SU-DHL-6 (cell line): ENCODE measurements around the gene ITPRIPL2.

ENCODE experiments used
- H2AFZ ChIP-seq: fragments of 200-600 bp; sonication (generic); 2 replicates; pipeline ENCODE4 v1.6.1; 2014; ENCODE audit warnings: low read depth, mild to moderate bottlenecking, moderate library complexity, mixed read lengths, antibody characterized with exemption, low read length; ENCODE audit not compliant: severe bottlenecking
- H3F3A ChIP-seq: fragments of 200-600 bp; shearing (Covaris generic); 2 replicates; pipeline ENCODE4 v1.6.0; 2016; ENCODE audit warnings: antibody characterized with exemption, mild to moderate bottlenecking; ENCODE audit not compliant: insufficient read depth
- H3K27ac ChIP-seq: fragments of 200-600 bp; sonication (generic); 2 replicates; pipeline ENCODE4 v1.5.1; 2016; ENCODE audit warnings: low read depth, mild to moderate bottlenecking, low read length, moderate library complexity, mixed read lengths
- H3K27me3 ChIP-seq: fragments of 200-600 bp; sonication (generic), shearing (Covaris generic); 2 replicates; pipeline ENCODE4 v1.6.0; 2014; ENCODE audit warnings: mild to moderate bottlenecking, low read length
- H3K36me3 ChIP-seq: fragments of 200-600 bp; sonication (generic); 2 replicates; pipeline ENCODE4 v1.6.1; 2014; ENCODE audit warnings: mild to moderate bottlenecking, low read length, mixed read lengths
- H3K4me2 ChIP-seq: fragments of 300-600, 200-600 bp; shearing (Covaris generic), sonication (generic); 2 replicates; pipeline ENCODE4 v1.6.0; 2014; ENCODE audit warnings: low read length, low read depth, mild to moderate bottlenecking; ENCODE audit not compliant: poor library complexity, severe bottlenecking
- H3K4me3 ChIP-seq: fragments of 200-600 bp; sonication (generic); 2 replicates; pipeline ENCODE4 v1.5.1; 2014; ENCODE audit warnings: antibody characterized with exemption, low read length, mild to moderate bottlenecking, mixed read lengths; ENCODE audit not compliant: insufficient read depth, poor library complexity, severe bottlenecking
- H3K79me2 ChIP-seq: fragments of 200-600 bp; sonication (generic); 2 replicates; pipeline ENCODE4 v1.6.1; 2014; ENCODE audit warnings: mild to moderate bottlenecking, low read length, moderate library complexity; ENCODE audit not compliant: insufficient read depth
- H3K9ac ChIP-seq: fragments of 200-600 bp; sonication (generic); 2 replicates; pipeline ENCODE4 v1.7.0; 2014; ENCODE audit warnings: mild to moderate bottlenecking, low read length
- H3K9me2 ChIP-seq: fragments of 200-600 bp; sonication (generic); replicated peaks from 2 replicates; pipeline ENCODE4 v1.6.1; 2014; ENCODE audit warnings: low read length; ENCODE audit not compliant: insufficient read depth
- H3K9me3 ChIP-seq: fragments of 200-600 bp; sonication (generic); 2 replicates; pipeline ENCODE4 v1.6.1; 2014; ENCODE audit warnings: low read length, mixed read lengths; ENCODE audit not compliant: insufficient read depth
- H4K20me1 ChIP-seq: fragments of 200-600 bp; sonication (generic); 2 replicates; pipeline ENCODE4 v1.6.1; 2014; ENCODE audit warnings: low read depth, mild to moderate bottlenecking, antibody characterized with exemption, low read length, moderate library complexity, mixed read lengths
- CTCF ChIP-seq: fragments of 200-600 bp; sonication (generic); IDR thresholded peaks from one replicate; pipeline ENCODE4 v1.5.1; 2017; ENCODE audit warnings: antibody characterized with exemption, mild to moderate bottlenecking, low read length, moderate library complexity; ENCODE audit not compliant: insufficient read depth, poor library complexity, severe bottlenecking
- EZH2phosphoT487 ChIP-seq: fragments of 200-600 bp; sonication (generic), shearing (Covaris generic); conservative IDR thresholded peaks from 2 replicates; pipeline ENCODE4 v1.6.1; 2018; ENCODE audit warnings: mild to moderate bottlenecking, antibody characterized with exemption, low read length, moderate library complexity, mixed read lengths

Gene ITPRIPL2

GRCh38 chr16:19085679-19086200 is 28.0 kb upstream of the ITPRIPL2 start:
- H3K27ac ChIP-seq, result no peak overlapping the region
- no peaks in the 10 kb centered on the region for H4K20me1 ChIP-seq
- no peak overlapping the region for H3K9ac ChIP-seq
- no peak overlapping the region for H3K4me2 ChIP-seq
- TF ChIP-seq CTCF (no peak), EZH2phosphoT487 (no peak)
- no peak overlapping the region for H2AFZ ChIP-seq
- 0 out of 2 replicates have a peak, but pooled peaks cover 5% of the 10 kb centered on the region for H3K36me3 ChIP-seq
- no peaks in the 10 kb centered on the region for H3K9me2 ChIP-seq
- no peak overlapping the region for H3K4me3 ChIP-seq
- H3K79me2 ChIP-seq, result no peaks in the 10 kb centered on the region
- H3F3A ChIP-seq, result no peaks in the 10 kb centered on the region
- no peaks in the 10 kb centered on the region for H3K27me3 ChIP-seq
- no peaks in the 10 kb centered on the region for H3K9me3 ChIP-seq

GRCh38 chr16:19086322-19087199 is 27.2 kb upstream of the ITPRIPL2 start:
- Histone ChIP-seq H3K9me3 (no peaks in the 10 kb centered on the region), H2AFZ (peak overlapping the region; percentile 94), H3K27me3 (no peaks in the 10 kb centered on the region), H3K27ac (no peak overlapping the region), H3K4me2 (peak overlapping the region; percentile 67), H4K20me1 (no peaks in the 10 kb centered on the region), H3K36me3 (no peaks in the 10 kb centered on the region), H3K4me3 (peak overlapping the region; percentile 36), H3K79me2 (no peaks in the 10 kb centered on the region), H3K9me2 (no peaks in the 10 kb centered on the region), H3K9ac (peak overlapping the region; percentile 44; the same call in 1 of the 2 replicates), H3F3A (no peaks in the 10 kb centered on the region)
- TF ChIP-seq EZH2phosphoT487, result no peak
- TF ChIP-seq CTCF, result peak; percentile 90

- no peaks in the 10 kb centered on the region for H3K9me2 ChIP-seq
- no peak overlapping the region for H3K4me2 ChIP-seq
- no peak overlapping the region for H3K9ac ChIP-seq
- TF ChIP-seq EZH2phosphoT487 (no peak), CTCF (no peak)
- no peaks in the 10 kb centered on the region for H3K79me2 ChIP-seq
- H3F3A ChIP-seq, result no peaks in the 10 kb centered on the region
- H3K27me3 ChIP-seq, result no peaks in the 10 kb centered on the region
- H2AFZ ChIP-seq, result no peak overlapping the region
- H3K9me3 ChIP-seq, result no peaks in the 10 kb centered on the region
- H3K27ac ChIP-seq, result no peak overlapping the region
- no peak overlapping the region for H3K4me3 ChIP-seq
- H3K36me3 ChIP-seq, result no peaks in the 10 kb centered on the region
- H4K20me1 ChIP-seq, result no peaks in the 10 kb centered on the region
Measured at GRCh38 chr16:19088341-19088916, 25.3 kb upstream of the ITPRIPL2 start.
